Effector memory CD8-positive, alpha-beta T cell (primary cell): ENCODE data around the gene AGK.
"Not testable (repeated sequence)": the region's sequence is repeated elsewhere in the genome, so short reads cannot be mapped to it uniquely, and the experiment has no call there.

Experiments used
- ATAC-seq: fragments of 150-1000 bp; cut with Tn5 transposase; replicated peaks from 2 replicates; pipeline ENCODE4 v1.10.0; 2021; ENCODE audit warnings: mild to moderate bottlenecking, moderate library complexity
- DNase-seq, 3 experiments: peaks; one replicate each; pipeline ENCODE4 v3.0.0; 2021
- H3K27ac Mint-ChIP-seq, 2 donors: one replicate each; pipeline ENCODE4 v1.8.0; 2022; ENCODE audit warnings: mild to moderate bottlenecking in 2 of 2, mixed read lengths in 2 of 2, moderate library complexity in 2 of 2
- H3K27me3 Mint-ChIP-seq, 2 donors: one replicate each; pipeline ENCODE4 v1.8.0; 2022; ENCODE audit warnings: mixed read lengths in 2 of 2
- H3K36me3 Mint-ChIP-seq: one replicate; pipeline ENCODE4 v1.8.0; 2022; ENCODE audit warnings: mild to moderate bottlenecking, moderate library complexity, mixed read lengths; ENCODE audit not compliant: insufficient read depth
- H3K4me1 Mint-ChIP-seq, 2 donors: one replicate each; pipeline ENCODE4 v1.8.0; 2022; ENCODE audit warnings: low read depth in 2 of 2, mixed read lengths in 2 of 2
- H3K4me3 Mint-ChIP-seq, 2 donors: one replicate each; pipeline ENCODE4 v1.8.0; 2022; ENCODE audit warnings: mild to moderate bottlenecking in 2 of 2, mixed read lengths in 2 of 2, moderate library complexity in 2 of 2
- H3K9me3 Mint-ChIP-seq, 2 donors: one replicate each; pipeline ENCODE4 v1.8.0; 2022; ENCODE audit warnings: mixed read lengths in 2 of 2

AGK gene

DNA sequence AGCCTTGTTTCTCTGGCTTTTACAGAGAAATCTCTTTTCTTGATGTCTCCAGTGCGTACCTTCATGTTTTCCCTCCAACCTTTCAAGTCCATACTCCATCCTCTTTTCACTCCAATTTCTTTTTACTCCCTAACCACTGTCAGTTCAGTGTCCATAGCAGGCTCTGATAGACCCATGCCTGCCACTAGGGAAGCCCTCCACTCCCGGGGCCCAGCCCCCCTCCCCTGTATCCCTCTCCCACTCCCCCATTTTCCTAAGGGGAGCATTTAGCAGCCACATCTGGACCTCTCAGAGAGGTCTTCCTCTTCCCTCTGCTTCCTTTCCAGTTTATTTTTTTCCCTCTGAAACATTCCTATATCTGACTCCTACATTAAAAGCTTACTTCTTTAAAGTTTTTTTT is 117.6 kb downstream of the AGK start:
- Mint-ChIP-seq H3K36me3 (peaks cover 32% of the 10 kb centered on the region), H3K27ac (peak overlapping the region; percentile 72 to 85), H3K9me3 (no peaks in the 10 kb centered on the region), H3K4me3 (no peak overlapping the region), H3K27me3 (no peaks in the 10 kb centered on the region), H3K4me1 (peaks cover 0 to 7% of the 10 kb centered on the region in 2 donors)
- no peak for DNase-seq
- ATAC-seq = no peak

DNA sequence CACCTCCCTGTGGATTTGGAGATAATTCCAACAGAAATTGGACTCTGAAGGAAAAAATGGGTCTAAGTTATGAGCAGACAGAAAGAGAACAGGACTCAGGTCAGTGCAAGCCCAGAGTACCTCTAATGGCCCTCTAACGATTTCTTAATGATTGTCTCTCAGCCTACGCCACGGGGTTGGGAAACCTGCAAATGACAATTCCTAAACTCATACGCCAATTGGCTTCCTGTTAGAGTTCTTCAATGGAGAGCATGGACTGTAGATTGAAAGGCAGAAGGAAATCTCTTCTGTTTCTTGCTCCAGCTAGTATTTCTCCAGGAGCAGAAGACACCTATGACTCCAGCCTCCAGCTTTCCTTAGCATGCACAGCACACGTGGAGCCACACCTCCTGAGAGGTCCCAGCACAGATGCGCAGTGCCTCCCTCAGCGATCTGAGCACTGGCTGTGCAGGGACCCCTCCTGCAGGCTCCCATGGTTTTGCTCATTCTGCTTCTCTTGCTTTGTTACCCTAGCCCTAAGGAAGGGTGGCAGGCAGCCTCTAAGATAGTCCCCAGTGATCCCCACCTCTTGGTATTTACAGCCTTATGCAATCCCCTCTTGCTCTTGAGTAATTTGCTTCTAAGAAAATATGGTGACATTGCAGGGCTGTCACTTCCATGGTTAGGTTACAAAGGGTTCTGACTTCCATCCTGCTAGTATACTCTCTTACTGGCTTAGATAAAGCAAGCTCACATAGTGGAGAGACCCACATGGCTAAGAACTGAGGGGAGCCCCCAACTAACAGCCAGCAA is 120.7 kb downstream of the AGK start:
- no peaks in the 10 kb centered on the region for H3K27me3 Mint-ChIP-seq
- no peaks in the 10 kb centered on the region for H3K9me3 Mint-ChIP-seq
- H3K36me3 Mint-ChIP-seq = peaks cover 24% of the 10 kb centered on the region
- H3K4me1 Mint-ChIP-seq = peaks cover 0 to 7% of the 10 kb centered on the region in 2 donors
- ATAC-seq (no peak), DNase-seq (no peak)
- no peak overlapping the region for H3K4me3 Mint-ChIP-seq
- no peak overlapping the region for H3K27ac Mint-ChIP-seq

DNA sequence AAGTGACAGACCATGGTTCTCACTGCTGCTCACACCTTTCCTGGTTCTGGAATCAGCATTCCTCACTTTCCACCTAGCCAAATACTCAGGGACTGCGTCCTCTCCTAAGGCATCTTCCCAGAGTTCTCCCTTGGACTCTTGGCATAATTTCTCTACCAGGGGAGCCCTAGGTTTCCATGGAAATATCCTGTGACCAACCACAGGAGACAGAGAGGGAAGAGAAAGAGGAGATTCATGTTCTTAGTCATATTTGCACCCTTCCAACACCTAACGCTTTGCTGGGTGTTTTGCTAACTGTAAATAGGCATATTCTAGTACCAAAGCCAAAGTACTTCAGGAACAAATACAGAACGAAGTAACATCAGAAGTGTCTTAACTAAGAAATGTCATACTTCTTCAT is 122.1 kb downstream of the AGK start:
- Mint-ChIP-seq H3K4me1 (peaks cover 0 to 7% of the 10 kb centered on the region in 2 donors), H3K4me3 (no peak overlapping the region), H3K36me3 (peaks cover 21% of the 10 kb centered on the region), H3K27ac (no peak overlapping the region), H3K9me3 (no peaks in the 10 kb centered on the region), H3K27me3 (no peaks in the 10 kb centered on the region)
- ATAC-seq (no peak), DNase-seq (no peak)

DNA sequence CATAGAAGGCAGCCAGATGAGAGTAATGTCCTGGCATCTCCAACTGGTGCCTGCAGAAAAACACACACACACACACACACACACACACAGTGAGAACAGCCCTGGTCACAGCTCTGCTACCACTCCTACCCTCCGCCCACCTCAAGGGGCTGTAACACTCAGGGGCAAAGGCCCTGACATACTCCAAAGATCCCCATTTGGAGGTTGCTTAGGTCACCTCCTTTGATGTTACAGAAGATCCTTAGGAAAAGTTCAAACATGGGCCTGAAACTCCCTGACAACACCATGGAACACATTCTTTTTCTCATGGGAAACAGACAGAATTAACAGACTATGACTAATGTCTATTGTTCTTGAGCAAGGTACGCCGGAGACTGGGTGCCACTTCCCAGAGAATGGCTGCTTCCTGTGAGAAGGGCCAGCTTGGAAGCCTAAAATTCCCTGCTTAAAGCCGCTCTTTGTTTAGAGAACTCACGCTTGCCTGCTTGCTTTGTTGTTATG is 123.0 kb downstream of the AGK start:
- peak overlapping the region; percentile 3 to 19 for H3K27ac Mint-ChIP-seq
- DNase-seq = no peak
- H3K4me3 Mint-ChIP-seq = no peak overlapping the region
- no peak for ATAC-seq
- H3K27me3 Mint-ChIP-seq = no peaks in the 10 kb centered on the region
- H3K4me1 Mint-ChIP-seq = peaks cover 0 to 3% of the 10 kb centered on the region in 2 donors
- no peaks in the 10 kb centered on the region for H3K9me3 Mint-ChIP-seq
- H3K36me3 Mint-ChIP-seq = peaks cover 23% of the 10 kb centered on the region

DNA sequence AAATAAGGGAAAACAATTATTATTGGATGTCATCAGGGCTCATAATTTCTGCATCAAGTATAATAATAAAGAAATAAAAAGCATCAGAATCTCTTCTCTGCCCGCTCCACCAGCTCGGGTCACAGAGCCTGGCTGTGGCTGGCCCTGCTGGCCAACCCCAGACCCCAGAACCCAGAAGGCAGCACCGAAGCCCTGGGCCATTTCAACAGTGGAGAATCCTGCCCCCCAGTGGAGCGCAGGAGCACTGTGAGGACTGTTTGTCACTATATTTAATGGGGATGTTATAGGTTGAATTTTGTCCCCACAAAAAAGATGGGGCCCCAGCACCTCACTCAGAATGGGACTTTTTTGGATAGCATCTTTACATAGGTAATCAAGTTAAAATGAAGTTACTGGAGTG is 123.5 kb downstream of the AGK start:
- ATAC-seq (no peak), DNase-seq (no peak)
- peak overlapping the region; percentile 3 to 19 for H3K27ac Mint-ChIP-seq
- H3K9me3 Mint-ChIP-seq = no peaks in the 10 kb centered on the region
- H3K27me3 Mint-ChIP-seq = no peaks in the 10 kb centered on the region
- peaks cover 23% of the 10 kb centered on the region for H3K36me3 Mint-ChIP-seq
- H3K4me3 Mint-ChIP-seq = no peak overlapping the region
- peaks cover 0 to 3% of the 10 kb centered on the region in 2 donors for H3K4me1 Mint-ChIP-seq

DNA sequence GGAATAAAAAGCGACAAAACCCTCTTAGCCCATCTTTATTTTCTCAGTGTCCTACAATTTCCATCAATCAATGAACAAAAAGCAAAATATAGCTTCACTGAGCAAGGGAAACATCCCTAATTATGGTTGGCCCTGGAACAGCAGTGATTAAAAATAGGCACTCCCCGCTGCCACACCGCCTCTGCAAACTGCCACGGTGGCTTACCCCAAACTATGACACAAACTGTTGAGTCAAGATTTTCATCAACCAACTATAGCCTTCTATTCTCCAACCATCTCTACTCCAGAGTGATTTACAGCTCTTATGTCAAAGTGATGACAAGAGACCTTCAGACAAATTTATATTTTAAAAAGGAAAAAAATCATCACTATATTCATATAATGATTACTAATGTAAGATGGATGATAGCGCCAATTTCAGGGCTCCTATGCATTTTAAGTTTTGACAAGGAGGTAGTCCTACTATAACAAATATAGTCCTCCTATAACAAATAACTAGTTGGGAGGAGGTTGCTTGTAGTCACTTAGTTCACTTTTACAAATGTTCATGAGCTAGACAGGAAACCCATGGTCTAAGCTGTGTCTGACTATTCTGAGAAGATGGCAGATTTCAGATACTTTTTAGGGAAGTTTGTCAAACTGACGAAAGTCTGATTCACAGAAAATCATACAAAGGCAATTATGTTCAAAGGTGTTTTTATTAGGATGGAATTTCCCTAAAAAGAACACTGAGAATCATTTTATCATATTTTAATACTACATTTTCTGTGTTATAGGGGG is 124.4 kb downstream of the AGK start:
- Mint-ChIP-seq H3K27ac (no peak overlapping the region), H3K4me3 (no peak overlapping the region)

DNA sequence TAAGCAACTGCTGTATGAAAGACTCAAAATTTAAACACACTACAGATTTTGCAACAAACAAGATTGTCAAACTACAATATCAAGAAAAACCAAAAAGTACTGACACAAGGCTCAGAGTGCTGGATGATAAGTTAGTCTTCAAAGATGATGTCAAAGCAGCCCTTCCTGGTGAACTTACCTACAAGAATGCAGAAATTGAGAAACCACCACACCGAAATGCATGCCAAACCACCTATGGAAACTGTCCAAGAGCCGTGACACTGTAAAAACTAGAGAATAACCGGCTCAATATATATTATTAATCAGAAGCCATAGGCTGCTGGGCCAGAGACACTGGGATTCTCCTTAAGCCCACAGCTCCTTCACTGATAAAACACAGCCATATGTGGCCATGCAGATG is 125.4 kb downstream of the AGK start:
- peaks cover 3% of the 10 kb centered on the region in 2 donors for H3K4me1 Mint-ChIP-seq
- H3K27me3 Mint-ChIP-seq = no peaks in the 10 kb centered on the region
- ATAC-seq (no peak), DNase-seq (no peak)
- peaks cover 21% of the 10 kb centered on the region for H3K36me3 Mint-ChIP-seq
- no peak overlapping the region for H3K4me3 Mint-ChIP-seq
- no peak overlapping the region for H3K27ac Mint-ChIP-seq
- H3K9me3 Mint-ChIP-seq = no peaks in the 10 kb centered on the region

More for the DNA sequence above, 124.4 kb downstream of the AGK start:
- Mint-ChIP-seq H3K36me3 (peaks cover 28% of the 10 kb centered on the region), H3K4me1 (peaks cover 3% of the 10 kb centered on the region in 2 donors), H3K27me3 (no peaks in the 10 kb centered on the region), H3K9me3 (no peaks in the 10 kb centered on the region)
- ATAC-seq (no peak), DNase-seq (no peak)

DNA sequence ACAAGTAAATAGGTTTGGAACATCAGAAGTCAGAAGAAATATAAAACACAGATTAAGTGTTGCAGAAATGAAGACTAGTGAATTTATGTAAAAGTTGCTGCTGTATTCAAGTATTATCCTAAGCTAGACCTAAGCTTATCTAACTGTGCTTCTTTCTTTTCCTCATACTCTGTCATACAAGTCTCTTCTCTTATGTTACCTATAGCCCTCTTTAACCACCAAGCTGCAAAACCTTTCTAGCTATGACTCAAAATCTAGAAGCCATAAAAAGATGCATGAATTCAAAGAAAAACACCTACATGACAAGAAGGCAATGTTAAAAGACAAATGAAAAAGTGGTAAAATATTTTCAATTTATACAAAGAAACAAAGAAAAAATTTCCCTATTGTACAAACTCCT is 127.8 kb downstream of the AGK start:
- Mint-ChIP-seq H3K27ac (no peak overlapping the region), H3K4me3 (no peak overlapping the region), H3K9me3 (no peaks in the 10 kb centered on the region), H3K27me3 (no peaks in the 10 kb centered on the region), H3K36me3 (peaks cover 26% of the 10 kb centered on the region), H3K4me1 (peaks cover 3% of the 10 kb centered on the region in 2 donors)
- DNase-seq = no peak
- no peak for ATAC-seq

DNA sequence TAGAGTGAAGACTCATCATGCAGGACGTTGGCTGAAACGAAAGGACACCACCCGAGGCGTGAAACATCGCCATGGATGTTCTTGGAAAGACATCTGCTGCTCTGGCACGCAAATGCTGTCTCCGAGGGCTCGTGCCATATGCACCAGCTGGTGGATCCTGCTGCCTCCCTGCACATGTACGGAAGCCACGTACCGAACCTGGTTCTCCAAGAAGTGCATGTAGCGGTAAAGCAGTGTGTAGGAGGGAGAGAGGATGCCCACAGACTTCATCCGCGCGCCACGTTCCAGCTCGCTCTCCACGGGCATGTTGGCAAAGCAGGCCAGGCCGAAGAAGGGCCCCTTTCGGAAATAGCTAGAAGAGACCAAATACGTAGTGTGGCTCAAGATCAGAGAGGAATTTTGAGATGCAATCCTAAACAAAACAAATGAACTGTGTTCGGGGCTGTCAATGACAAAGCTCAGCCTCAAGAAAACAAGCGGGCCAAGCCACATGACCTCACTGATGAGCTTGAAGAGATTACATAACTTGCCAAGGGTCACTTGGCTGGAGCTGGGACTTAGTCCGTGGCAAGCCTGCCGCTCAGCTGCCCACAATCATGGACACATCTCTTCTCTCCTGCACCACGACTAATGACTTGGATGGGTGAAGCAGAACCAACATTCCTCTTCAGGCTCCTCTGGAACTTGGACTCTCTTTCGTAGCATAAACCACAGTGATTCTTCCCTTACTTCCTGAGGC is 134.2 kb downstream of the AGK start:
- ATAC-seq (no peak), DNase-seq (no peak)
- Mint-ChIP-seq H3K27me3 (no peaks in the 10 kb centered on the region), H3K4me3 (no peak overlapping the region), H3K4me1 (peaks cover 8 to 18% of the 10 kb centered on the region in 2 donors), H3K27ac (no peak overlapping the region), H3K36me3 (peaks cover 34% of the 10 kb centered on the region), H3K9me3 (no peaks in the 10 kb centered on the region)

DNA sequence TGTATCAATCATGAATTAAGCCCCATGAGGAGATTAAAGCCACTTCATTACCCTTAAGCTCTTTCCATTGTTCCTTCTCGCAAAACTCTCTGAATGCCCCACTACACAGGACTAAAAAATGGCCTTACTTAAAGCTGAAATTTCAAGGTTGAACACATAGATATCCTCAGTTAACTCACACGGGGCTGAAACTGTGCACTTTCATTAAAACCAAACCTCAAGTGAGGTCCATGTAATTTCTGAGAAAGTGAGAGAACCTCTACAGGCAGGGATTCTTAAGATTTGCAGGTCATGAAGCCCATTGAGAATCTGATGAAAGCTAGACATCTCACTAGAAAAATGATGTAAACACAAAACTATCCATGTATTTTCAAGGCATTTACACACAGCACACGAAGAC is 134.9 kb downstream of the AGK start:
- H3K4me1 Mint-ChIP-seq = peaks cover 9 to 18% of the 10 kb centered on the region in 2 donors
- no peak overlapping the region for H3K4me3 Mint-ChIP-seq
- no peak for DNase-seq
- H3K36me3 Mint-ChIP-seq = peaks cover 30% of the 10 kb centered on the region
- H3K27me3 Mint-ChIP-seq = no peaks in the 10 kb centered on the region
- H3K27ac Mint-ChIP-seq = no peak overlapping the region
- H3K9me3 Mint-ChIP-seq = no peaks in the 10 kb centered on the region
- no peak for ATAC-seq

DNA sequence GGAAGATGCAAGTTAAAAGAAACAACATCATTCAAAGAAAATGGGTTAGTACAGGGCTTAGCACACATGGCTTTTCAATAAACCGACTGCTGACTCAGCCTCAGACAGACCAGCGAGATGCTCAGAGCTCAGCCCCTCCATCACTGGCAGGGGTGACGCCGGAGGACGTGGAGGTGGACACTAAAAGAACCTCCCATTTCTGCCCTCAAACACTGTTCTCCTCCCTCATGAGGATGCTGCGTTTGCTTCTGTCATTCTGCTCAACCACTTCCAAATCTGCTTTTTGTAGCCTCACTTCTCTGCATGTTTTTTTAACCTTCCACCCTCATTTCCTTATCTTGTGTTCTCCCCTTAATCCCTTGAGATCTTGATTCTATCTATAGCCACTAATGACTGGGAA is 135.5 kb downstream of the AGK start:
- Mint-ChIP-seq H3K4me3 (no peak overlapping the region), H3K9me3 (no peaks in the 10 kb centered on the region), H3K36me3 (peaks cover 30% of the 10 kb centered on the region), H3K4me1 (peaks cover 9 to 18% of the 10 kb centered on the region in 2 donors), H3K27ac (no peak overlapping the region), H3K27me3 (no peaks in the 10 kb centered on the region)
- DNase-seq (no peak), ATAC-seq (no peak)

DNA sequence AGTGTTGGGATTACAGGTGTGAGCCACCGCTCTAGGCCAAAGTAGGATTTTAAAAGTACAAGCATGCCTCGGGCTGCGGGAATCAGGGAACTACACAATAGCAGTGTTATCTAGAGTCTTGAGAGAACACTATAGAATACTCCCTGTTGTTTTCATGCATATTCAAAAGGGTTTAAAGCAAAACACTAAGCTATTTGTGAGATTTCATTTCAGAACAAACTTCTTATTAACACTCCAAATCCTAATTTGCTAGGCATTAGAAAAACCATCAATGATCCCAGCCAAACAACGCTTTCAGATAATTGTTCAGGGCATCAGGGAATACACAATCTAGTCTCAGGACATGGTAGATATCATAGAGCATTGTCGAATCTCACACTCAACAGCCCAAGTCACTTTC is 136.8 kb downstream of the AGK start:
- H3K27me3 Mint-ChIP-seq = no peaks in the 10 kb centered on the region
- DNase-seq (no peak), ATAC-seq (no peak)
- peaks cover 27% of the 10 kb centered on the region for H3K36me3 Mint-ChIP-seq
- H3K4me1 Mint-ChIP-seq = peaks cover 14 to 27% of the 10 kb centered on the region in 2 donors
- no peak overlapping the region for H3K4me3 Mint-ChIP-seq
- no peaks in the 10 kb centered on the region for H3K9me3 Mint-ChIP-seq
- H3K27ac Mint-ChIP-seq = no peak overlapping the region

DNA sequence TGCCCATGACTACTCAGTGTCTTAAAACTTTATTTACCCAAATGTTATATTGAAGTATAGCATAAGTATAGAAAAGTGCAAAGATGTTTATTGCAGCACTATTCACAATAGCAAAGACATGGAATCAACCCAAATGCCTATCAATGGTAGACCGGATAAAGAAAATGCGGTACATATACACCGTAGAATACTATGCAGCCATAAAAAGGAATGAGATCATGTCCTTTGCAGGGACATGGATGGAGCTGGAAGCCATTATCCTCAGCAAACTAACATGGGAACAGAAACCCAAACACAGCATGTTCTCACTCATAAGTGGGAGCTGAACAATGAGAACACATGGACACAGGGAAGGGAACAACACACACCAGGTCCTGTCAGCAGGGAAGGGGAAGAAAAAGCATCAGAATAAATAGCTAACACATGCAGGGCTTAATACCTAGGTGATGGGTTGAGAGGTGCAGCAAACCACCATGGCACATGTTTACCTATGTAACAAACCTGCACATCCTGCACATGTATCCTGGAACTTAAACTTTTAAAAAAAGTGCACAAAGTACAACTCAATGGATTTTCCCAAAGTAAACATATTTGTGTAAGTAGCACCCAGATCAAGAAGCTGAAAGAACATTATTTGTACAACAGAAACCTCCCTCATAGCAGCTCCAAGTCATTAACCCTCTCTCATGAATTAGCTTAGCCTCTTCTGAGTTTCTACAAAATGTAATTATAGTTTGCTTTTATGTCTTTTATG is 138.0 kb downstream of the AGK start:
- H3K9me3 Mint-ChIP-seq, H3K4me3 Mint-ChIP-seq, DNase-seq, H3K27me3 Mint-ChIP-seq, H3K27ac Mint-ChIP-seq, ATAC-seq: not testable (repeated sequence)
- Mint-ChIP-seq H3K4me1 (peaks cover 15 to 28% of the 10 kb centered on the region in 2 donors), H3K36me3 (peaks cover 19% of the 10 kb centered on the region)
